MCF 10A (cell line): ENCODE data around the gene SFI1. TPM values are rescaled to one million over a fixed set of nuclear protein-coding genes. Genes with fewer than 3 reads are reported as not detected.

Experiments used
- BruUV-seq: library from RNA; stranded (reverse); fragments of 400-500 nt; replicated peaks from 2 replicates; lab custom pipeline; 2021; lab: Mats Ljungman, UMichigan
- CTCF ChIA-PET: fragments of 300-600 bp; sonication (Branson Sonifier 250); formaldehyde crosslinking; extraction: SDS; loops from one replicate; lab custom pipeline; 2021; ENCODE audit warnings: antibody characterized with exemption, inconsistent platforms; lab: Yijun Ruan, JAX
- POLR2A ChIA-PET: fragments of 300-600, 350-650 bp; sonication (Branson Sonifier 250); formaldehyde crosslinking; extraction: SDS; loops from one replicate; lab custom pipeline; 2020; ENCODE audit warnings: antibody characterized with exemption, inconsistent platforms; lab: Yijun Ruan, JAX
- DNase-seq: peaks from one replicate; pipeline ENCODE4 v3.0.0-alpha.2; 2018; ENCODE audit not compliant: unreplicated experiment
- H3K27ac Mint-ChIP-seq: one replicate; pipeline ENCODE4 v1.8.0; 2022; ENCODE audit warnings: mild to moderate bottlenecking, low read depth, mixed read lengths; ENCODE audit not compliant: unreplicated experiment
- H3K27me3 Mint-ChIP-seq: one replicate; pipeline ENCODE4 v1.8.0; 2022; ENCODE audit warnings: mixed read lengths; ENCODE audit not compliant: insufficient read depth, unreplicated experiment
- H3K36me3 Mint-ChIP-seq: one replicate; pipeline ENCODE4 v1.8.0; 2022; ENCODE audit warnings: mild to moderate bottlenecking, moderate library complexity, mixed read lengths; ENCODE audit not compliant: insufficient read depth, unreplicated experiment
- H3K4me1 Mint-ChIP-seq: one replicate; pipeline ENCODE4 v1.8.0; 2022; ENCODE audit warnings: mixed read lengths; ENCODE audit not compliant: insufficient read depth, unreplicated experiment
- H3K4me3 Mint-ChIP-seq: one replicate; pipeline ENCODE4 v1.8.0; 2022; ENCODE audit warnings: mild to moderate bottlenecking, moderate library complexity, mixed read lengths; ENCODE audit not compliant: unreplicated experiment
- H3K9me3 Mint-ChIP-seq: one replicate; pipeline ENCODE4 v1.8.0; 2022; ENCODE audit warnings: mixed read lengths; ENCODE audit not compliant: unreplicated experiment
- intact Hi-C: fragments of 100-400 bp; cut with micrococcal nuclease; formaldehyde crosslinking; loops from 2 replicates; pipeline ENCODE4 v1.14.1; 2022
- total RNA-seq: library from RNA; stranded (reverse); gene quantifications from 2 replicates; pipeline ENCODE4 v1.2.3, GENCODE V29; 2022
- TF ChIP-seq, protein P1 (sequence below): fragments of 200-600 bp; IDR thresholded peaks from one replicate; pipeline ENCODE4 v1.8.0; 2022; ENCODE audit warnings: antibody characterized with exemption, mild to moderate bottlenecking; ENCODE audit not compliant: unreplicated experiment

The SFI1 gene
- total RNA-seq, 1 experiment from 2014 or later = 36.2 TPM

DNA sequence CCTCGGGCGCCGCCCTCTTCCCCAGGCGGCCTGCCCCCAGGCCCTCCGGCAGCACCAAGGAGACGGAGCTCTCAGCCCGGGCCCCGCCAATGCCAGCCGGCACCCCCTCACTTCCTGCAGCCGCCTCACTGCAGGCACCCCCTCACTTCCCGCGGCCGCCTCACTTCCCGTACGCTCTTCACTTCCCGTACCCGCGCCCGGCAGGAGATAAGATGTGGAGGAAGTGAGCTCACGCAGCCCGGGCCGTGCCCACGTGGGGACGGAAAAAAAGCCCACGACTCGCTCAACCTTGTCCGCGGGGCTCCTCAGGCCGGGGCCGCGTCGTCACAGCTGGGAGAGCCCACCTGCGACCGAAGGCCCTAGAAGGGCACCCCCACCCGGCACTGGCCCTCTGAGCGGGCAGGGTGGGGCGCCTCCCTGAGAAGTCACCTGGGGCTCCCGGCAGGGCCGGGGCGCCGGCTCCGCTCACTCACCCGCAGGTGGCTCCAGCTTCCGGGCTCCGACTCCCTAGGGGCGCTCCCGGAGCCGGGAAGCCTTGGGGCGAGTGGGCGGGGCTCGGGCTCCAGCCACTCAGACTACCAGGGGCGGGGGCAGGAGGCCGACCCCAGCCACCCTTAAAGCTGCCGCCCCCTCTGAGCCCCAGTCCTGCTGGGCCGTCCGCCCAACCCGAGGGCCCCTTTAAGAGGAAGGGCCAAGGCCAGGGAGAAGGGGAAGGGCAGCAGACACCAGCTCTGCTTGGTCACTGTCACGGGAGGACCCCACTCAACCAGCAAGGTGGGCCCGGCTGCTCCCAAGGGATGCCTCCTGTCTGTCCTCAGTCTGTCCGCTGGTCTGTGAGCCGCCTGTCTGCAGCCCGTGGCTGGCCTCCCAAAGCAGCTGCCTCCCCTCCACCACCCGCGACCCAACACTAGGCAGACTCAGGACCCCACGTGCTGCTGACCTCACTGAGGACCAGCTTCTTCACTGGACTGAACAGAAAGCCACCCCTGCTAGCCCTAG is 134.3 kb downstream of the SFI1 start:
- no peak overlapping the region for H3K27ac Mint-ChIP-seq
- peaks cover 19% of the 10 kb centered on the region for H3K4me1 Mint-ChIP-seq
- peak overlapping the region; percentile 75 for H3K4me3 Mint-ChIP-seq
- CTCF ChIA-PET = interaction anchor here (0.6 to 1.5 kb wide), 13 partner anchors 8 to 1429 kb away, joined by 3 to 7 read pairs (median 3); no protein-coding TSS in a partner anchor
- DNase-seq = peak; percentile 70
- H3K36me3 Mint-ChIP-seq = peaks cover 57% of the 10 kb centered on the region
- POLR2A ChIA-PET = interaction anchor here (0.6 to 4.2 kb wide), 10 partner anchors 12 to 313 kb away, joined by 3 to 32 read pairs (median 6); partner anchors contain the start of gene PISD
- H3K9me3 Mint-ChIP-seq = no peaks in the 10 kb centered on the region
- no TSS peak for BruUV-seq
- TF ChIP-seq, protein P1, sequence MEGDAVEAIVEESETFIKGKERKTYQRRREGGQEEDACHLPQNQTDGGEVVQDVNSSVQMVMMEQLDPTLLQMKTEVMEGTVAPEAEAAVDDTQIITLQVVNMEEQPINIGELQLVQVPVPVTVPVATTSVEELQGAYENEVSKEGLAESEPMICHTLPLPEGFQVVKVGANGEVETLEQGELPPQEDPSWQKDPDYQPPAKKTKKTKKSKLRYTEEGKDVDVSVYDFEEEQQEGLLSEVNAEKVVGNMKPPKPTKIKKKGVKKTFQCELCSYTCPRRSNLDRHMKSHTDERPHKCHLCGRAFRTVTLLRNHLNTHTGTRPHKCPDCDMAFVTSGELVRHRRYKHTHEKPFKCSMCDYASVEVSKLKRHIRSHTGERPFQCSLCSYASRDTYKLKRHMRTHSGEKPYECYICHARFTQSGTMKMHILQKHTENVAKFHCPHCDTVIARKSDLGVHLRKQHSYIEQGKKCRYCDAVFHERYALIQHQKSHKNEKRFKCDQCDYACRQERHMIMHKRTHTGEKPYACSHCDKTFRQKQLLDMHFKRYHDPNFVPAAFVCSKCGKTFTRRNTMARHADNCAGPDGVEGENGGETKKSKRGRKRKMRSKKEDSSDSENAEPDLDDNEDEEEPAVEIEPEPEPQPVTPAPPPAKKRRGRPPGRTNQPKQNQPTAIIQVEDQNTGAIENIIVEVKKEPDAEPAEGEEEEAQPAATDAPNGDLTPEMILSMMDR = no peak
- intact Hi-C loops = loop anchor here (5.0 to 10.0 kb wide), 2 partner anchors 73 to 286 kb away; partner anchors contain the start of gene PATZ1
- H3K27me3 Mint-ChIP-seq = no peaks in the 10 kb centered on the region

DNA sequence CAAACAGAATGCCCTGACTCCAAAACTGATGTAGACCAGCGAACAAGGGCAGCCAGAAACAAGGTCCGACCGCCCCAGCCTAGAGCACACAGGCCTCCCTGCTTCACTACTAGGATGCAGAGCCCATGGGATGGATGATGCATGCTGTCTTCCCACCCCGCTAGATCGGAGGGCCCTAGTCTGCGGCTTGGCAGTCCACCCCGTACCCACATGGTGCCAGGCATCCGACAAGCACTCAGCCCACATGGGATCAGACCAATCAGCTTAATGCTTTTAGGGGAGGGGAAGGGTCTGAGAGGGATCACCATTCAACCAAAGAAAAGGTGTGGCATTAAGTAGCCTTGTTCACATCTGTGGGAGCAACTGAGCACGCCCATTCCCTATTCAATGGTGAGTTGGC is 135.1 kb downstream of the SFI1 start:
- Mint-ChIP-seq H3K27ac (no peak overlapping the region), H3K36me3 (peaks cover 50% of the 10 kb centered on the region), H3K9me3 (no peaks in the 10 kb centered on the region), H3K4me1 (peaks cover 24% of the 10 kb centered on the region), H3K4me3 (peak overlapping the region; percentile 75), H3K27me3 (no peaks in the 10 kb centered on the region)
- POLR2A ChIA-PET = interaction anchor here (1.3 to 4.2 kb wide), 4 partner anchors 13 to 195 kb away, joined by 4 to 32 read pairs (median 9); partner anchors contain the start of gene PISD
- intact Hi-C loops = loop anchor here (5.0 to 10.0 kb wide), 2 partner anchors 74 to 287 kb away; partner anchors contain the start of gene PATZ1
- no peak for DNase-seq
- BruUV-seq = no TSS peak
- TF ChIP-seq, protein P1 = no peak
- CTCF ChIA-PET = interaction anchor here (0.5 to 2.8 kb wide), 7 partner anchors 11 to 1430 kb away, joined by 3 to 13 read pairs (median 3); no protein-coding TSS in a partner anchor

DNA sequence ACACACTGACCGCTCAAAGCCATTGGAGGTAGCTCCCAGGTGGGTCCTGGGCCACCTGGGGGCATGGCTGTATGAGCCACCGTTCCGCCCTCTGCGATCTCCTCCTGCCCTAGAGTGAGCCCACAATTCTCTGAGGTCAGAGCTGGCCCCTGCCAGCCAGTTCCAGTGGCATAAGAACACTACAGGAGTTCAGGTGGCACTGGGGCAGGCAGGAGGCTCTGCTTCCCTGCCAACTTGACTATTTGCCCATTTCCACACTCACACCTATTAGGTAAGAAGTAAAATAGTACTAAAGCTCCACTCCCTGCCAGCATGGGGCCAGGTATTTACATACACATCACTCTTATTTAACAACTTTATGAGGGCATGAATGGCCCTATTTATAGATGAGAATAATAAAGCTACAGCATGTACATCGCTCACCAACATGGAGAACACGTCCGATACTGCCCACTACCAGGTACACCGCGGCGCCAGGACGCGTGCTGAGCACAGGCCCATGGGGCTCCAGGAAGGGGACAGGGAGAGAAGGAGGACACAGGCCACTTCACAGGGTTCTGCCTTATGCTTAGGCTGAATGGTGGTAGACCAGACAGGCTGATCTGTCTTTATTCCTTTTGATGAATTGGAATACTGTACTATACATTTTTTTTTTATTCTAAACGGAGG is 139.4 kb downstream of the SFI1 start:
- Mint-ChIP-seq H3K27me3 (no peaks in the 10 kb centered on the region), H3K27ac (no peak overlapping the region), H3K4me1 (peaks cover 18% of the 10 kb centered on the region), H3K9me3 (no peaks in the 10 kb centered on the region), H3K36me3 (peaks cover 28% of the 10 kb centered on the region), H3K4me3 (no peak overlapping the region)
- ChIA-PET CTCF (interaction anchor here (0.6 to 5.2 kb wide), 7 partner anchors 12 to 362 kb away, joined by 3 to 28 read pairs (median 4); no protein-coding TSS in a partner anchor), POLR2A (interaction anchor here (0.6 to 2.8 kb wide), 6 partner anchors 9 to 387 kb away, joined by 3 to 27 read pairs (median 3); partner anchors contain the start of gene PISD)
- TF ChIP-seq, protein P1 = no peak
- DNase-seq = no peak
- intact Hi-C loops = loop anchor here (10.0 kb wide), 1 partner anchor 291 kb away; the partner anchor contains the start of gene PATZ1
- BruUV-seq = no TSS peak
